K562 (cell line): Measurements from ENCODE around the gene BANP. TPM values are rescaled to one million over a fixed set of nuclear protein-coding genes. Genes with fewer than 3 reads are reported as not detected.

ENCODE experiments used
- ATAC-seq: fragments of 200-7000 bp; cut with Tn5 transposase; 3 replicates; pipeline ENCODE4 v1.9.1; 2020; ENCODE audit warnings: moderate library complexity
- BruUV-seq: library from RNA; stranded (reverse); fragments of 400-500 nt; replicated peaks from 2 replicates; lab custom pipeline; 2021; lab: Mats Ljungman, UMichigan
- CTCF ChIA-PET: fragments of 300-600 bp; formaldehyde crosslinking; extraction: SDS; loops from one replicate; lab custom pipeline; 2021; ENCODE audit warnings: low intra/inter-chr PET ratio; lab: Yijun Ruan, JAX
- POLR2A ChIA-PET: fragments of 300-600, 350-650 bp; sonication (Branson Sonifier 250); formaldehyde crosslinking; extraction: SDS; loops from one replicate; lab custom pipeline; 2021; ENCODE audit warnings: antibody characterized with exemption, inconsistent platforms; lab: Yijun Ruan, JAX
- DNase-seq, 4 experiments: peaks; one replicate each; pipeline versions ENCODE4 v3.0.0 to v3.0.0-alpha.2; 2011 to 2018; ENCODE audit warnings: low spot score in 3 of 4, mixed read lengths in 3 of 4; ENCODE audit errors: extremely low read depth in 1 of 4
- FAIRE-seq: peaks from 2 replicates; lab custom pipeline; 2011; peaks lifted over from hg19 to GRCh38; lab: Jason Lieb, UNC
- H2AFZ ChIP-seq: 2 replicates; pipeline ENCODE4 v1.6.0; 2011; ENCODE audit warnings: low read depth, low read length, control low read depth, inconsistent platforms
- H3K27ac ChIP-seq: fragments of 200-600 bp; 3 replicates; pipeline ENCODE4 v1.8.0; 2011; ENCODE audit warnings: low read depth, mild to moderate bottlenecking, control low read depth, inconsistent platforms, low read length, moderate library complexity, mixed read lengths; ENCODE audit errors: extremely low read depth
- H3K27me3 ChIP-seq, 2 experiments: fragments of 300-600 bp in 1 of 2; 2 replicates in 1 of 2; 3 replicates in 1 of 2; pipeline versions ENCODE4 v1.6.0 to v1.8.0; 2011; ENCODE audit warnings: inconsistent platforms in 2 of 2, low read length in 2 of 2, mild to moderate bottlenecking in 1 of 2, mixed read lengths in 1 of 2, moderate library complexity in 1 of 2; ENCODE audit not compliant: control insufficient read depth in 2 of 2, insufficient read depth in 2 of 2
- H3K36me3 ChIP-seq: fragments of 300-600 bp; 3 replicates; pipeline ENCODE4 v1.8.0; 2011; ENCODE audit warnings: mild to moderate bottlenecking, low read length, inconsistent platforms; ENCODE audit not compliant: control insufficient read depth, insufficient read depth
- H3K4me1 ChIP-seq, 2 experiments: fragments of 200-600 bp in 1 of 2; replicated peaks in 1 of 2; 2 replicates in 1 of 2; 3 replicates in 1 of 2; pipeline versions ENCODE4 v1.5.1 to v1.8.0; 2011; ENCODE audit warnings: inconsistent platforms in 2 of 2, low read length in 2 of 2, mild to moderate bottlenecking in 1 of 2, mixed read lengths in 1 of 2, moderate library complexity in 1 of 2; ENCODE audit not compliant: control insufficient read depth in 2 of 2, insufficient read depth in 2 of 2
- H3K4me2 ChIP-seq: 2 replicates; pipeline ENCODE4 v1.6.1; 2011; ENCODE audit warnings: low read length, control low read depth, inconsistent platforms, mixed read lengths; ENCODE audit not compliant: insufficient read depth
- H3K4me3 ChIP-seq: fragments of 200-600 bp; sonication (generic), shearing (Covaris generic); 2 replicates; pipeline ENCODE4 v1.5.1; 2016; ENCODE audit warnings: control low read depth, inconsistent platforms
- H3K79me2 ChIP-seq: fragments of 200-600 bp; 3 replicates; pipeline ENCODE4 v1.8.0; 2011; ENCODE audit warnings: low read length, inconsistent platforms; ENCODE audit not compliant: control insufficient read depth, insufficient read depth
- H3K9ac ChIP-seq, 2 experiments: 2 replicates each; pipeline versions ENCODE4 v1.6.0 to v1.6.1; 2011; ENCODE audit warnings: low read depth in 2 of 2, low read length in 2 of 2, control low read depth in 1 of 2, inconsistent platforms in 1 of 2, mild to moderate bottlenecking in 1 of 2, mixed read lengths in 1 of 2; ENCODE audit not compliant: insufficient read depth in 1 of 2
- H3K9me1 ChIP-seq: one replicate; pipeline ENCODE4 v1.6.0; 2011; ENCODE audit warnings: inconsistent platforms, mild to moderate bottlenecking, low read length, moderate library complexity; ENCODE audit not compliant: control insufficient read depth, insufficient read depth
- H3K9me3 ChIP-seq: replicated peaks from 2 replicates; pipeline ENCODE4 v1.5.1; 2011; ENCODE audit warnings: low read depth, low read length, inconsistent platforms; ENCODE audit not compliant: control insufficient read depth, insufficient read depth
- H4K20me1 ChIP-seq: replicated peaks from 2 replicates; pipeline ENCODE4 v1.6.1; 2011; ENCODE audit warnings: low read length, inconsistent platforms, mixed read lengths; ENCODE audit not compliant: control insufficient read depth, insufficient read depth
- BCLAF1 ChIP-seq, 2 experiments: fragments of 450-650 bp in 1 of 2; IDR thresholded peaks; 2 replicates each; pipeline ENCODE4 v1.6.1; 2011 to 2017; ENCODE audit warnings: low read depth in 2 of 2, antibody characterized with exemption in 1 of 2, borderline replicate concordance in 1 of 2, low read length in 1 of 2, mild to moderate bottlenecking in 1 of 2, mixed read lengths in 1 of 2; ENCODE audit not compliant: control insufficient read depth in 1 of 2
- CHAMP1 ChIP-seq: fragments of 450-650 bp; IDR thresholded peaks from 2 replicates; pipeline ENCODE4 v1.6.1; 2016; ENCODE audit warnings: mild to moderate bottlenecking
- ETV6 ChIP-seq, 3 experiments: fragments of 150-350 bp in 1 of 3; sonication (generic) in 1 of 3; formaldehyde crosslinking in 1 of 3; IDR thresholded peaks; 2 replicates each; pipeline versions ENCODE4 v1.6.1 to v1.8.0; 2014 to 2022; ENCODE audit warnings: borderline replicate concordance in 2 of 3, low read depth in 2 of 3, antibody characterized with exemption in 1 of 3, low read length in 1 of 3, mild to moderate bottlenecking in 1 of 3, missing genetic modification reagents in 1 of 3
- HNRNPLL ChIP-seq: fragments of 200-400 bp; formaldehyde crosslinking; IDR thresholded peaks from 2 replicates; pipeline ENCODE4 v1.6.1; 2017; ENCODE audit warnings: low read length, low read depth, mild to moderate bottlenecking; ENCODE audit not compliant: poor library complexity, severe bottlenecking
- KAT7 ChIP-seq: sonication (generic); formaldehyde crosslinking; IDR thresholded peaks from 2 replicates; pipeline ENCODE4 v1.8.0; 2022; ENCODE audit warnings: missing genetic modification reagents, mild to moderate bottlenecking, borderline replicate concordance
- PHTF2 ChIP-seq: fragments of 250-450 bp; sonication (Bioruptor Pico); IDR thresholded peaks from 2 replicates; pipeline ENCODE4 v1.5.0; 2021; ENCODE audit warnings: mild to moderate bottlenecking
- POLR2G ChIP-seq: fragments of 200-400 bp; formaldehyde crosslinking; IDR thresholded peaks from 2 replicates; pipeline ENCODE4 v1.6.1; 2017; ENCODE audit warnings: low read depth, mild to moderate bottlenecking, antibody characterized with exemption, low read length, moderate library complexity
- RAD21 ChIP-seq, 2 experiments: fragments of 250-450 bp in 1 of 2; fragments of 450-650 bp in 1 of 2; sonication (Bioruptor Pico) in 1 of 2; formaldehyde crosslinking in 1 of 2; IDR thresholded peaks in 1 of 2; conservative IDR thresholded peaks in 1 of 2; 2 replicates each; pipeline versions ENCODE4 v1.4.0 to v1.8.0; 2020 to 2022; ENCODE audit warnings: mild to moderate bottlenecking in 2 of 2, moderate library complexity in 1 of 2
- RBM25 ChIP-seq: fragments of 200-400 bp; formaldehyde crosslinking; IDR thresholded peaks from 2 replicates; pipeline ENCODE4 v1.6.1; 2018; ENCODE audit warnings: low read length, low read depth, moderate library complexity; ENCODE audit not compliant: severe bottlenecking
- TAF1 ChIP-seq: IDR thresholded peaks from 2 replicates; pipeline ENCODE4 v1.6.1; 2011; ENCODE audit warnings: mild to moderate bottlenecking, low read length, moderate library complexity; ENCODE audit not compliant: insufficient read depth, control insufficient read depth, severe bottlenecking; ENCODE audit errors: extremely low read depth
- ZFP1 ChIP-seq: fragments of 450-650 bp; formaldehyde crosslinking; IDR thresholded peaks from 2 replicates; pipeline ENCODE4 v1.4.0; 2020; ENCODE audit warnings: mild to moderate bottlenecking, mixed read lengths
- ZNF274 ChIP-seq: IDR thresholded peaks from 2 replicates; pipeline ENCODE4 v1.6.1; 2011; ENCODE audit warnings: low read depth, mild to moderate bottlenecking, low read length, moderate library complexity, borderline replicate concordance
- WGBS: fragments of 100-300 bp; shearing (Covaris generic); methylation state at CpG from one replicate; pipeline ENCODE4 v1.1.6; 2016; ENCODE audit warnings: low coverage, mixed read lengths; ENCODE audit not compliant: insufficient coverage; ENCODE audit errors: missing lambda C conversion rate; 5-methylcytosine and 5-hydroxymethylcytosine counted together
- in situ Hi-C: fragments of 300-500 bp; cut with MboI; formaldehyde crosslinking; loops from 4 replicates; pipeline ENCODE4 v1.15.0; 2018; ENCODE audit warnings: inconsistent platforms, mixed read lengths
- intact Hi-C: fragments of 100-400 bp; cut with micrococcal nuclease; formaldehyde crosslinking; loops from 2 replicates; pipeline ENCODE4 v1.14.2; 2022
- polyA plus RNA-seq, 8 experiments: library from polyadenylated mRNA; depleted of rRNA in 4 of 8; stranded (reverse) in 5 of 8; unstranded in 3 of 8; fragments of >200 nt; fragmentation: Nextera tagmentation in 2 of 8; fragmentation: Illumina TruSeq in 1 of 8; extraction: Ambion mirVana in 2 of 8; extraction: Trizol in 1 of 8; gene quantifications; 2 replicates each; pipeline versions ENCODE4 v1.2.1 to v1.2.3, GENCODE V29; 2011 to 2014; ENCODE audit warnings: inconsistent platforms in 1 of 8, missing spikeins in 1 of 8
- total RNA-seq, 7 experiments: library from RNA; depleted of rRNA in 6 of 7; stranded (reverse); fragments of >200 nt in 6 of 7; fragmentation: Illumina TruSeq in 2 of 7; extraction: Trizol in 2 of 7; gene quantifications; 2 replicates each; pipeline versions ENCODE4 v1.2.1 to v1.2.3, GENCODE V29; 2011 to 2021; ENCODE audit warnings: low replicate concordance in 1 of 7

Gene BANP
- total and polyA plus RNA-seq, 9 of the 15 experiments (the other 6 are each of a cell fraction or from before 2014, with no cell fraction given), result 4.6 to 22.1 (median 15.6) TPM

GRCh38 chr16:88010968-88011483 is 59.8 kb downstream of the BANP start:
- ATAC-seq (no peak), DNase-seq (no peak), FAIRE-seq (no peak)
- CTCF ChIA-PET, result no interaction called here
- POLR2A ChIA-PET, result no interaction called here
- no TSS peak for BruUV-seq
- 91% methylated on average over 16 of the region's 19 CpGs for WGBS
- H3K4me1 ChIP-seq, result peaks cover 0 to 6% of the 10 kb centered on the region in 2 experiments; a peak in 2 of 5 replicates
- no peak overlapping the region for H3K4me2 ChIP-seq
- H3K27me3 ChIP-seq, result no peaks in the 10 kb centered on the region
- no peaks in the 10 kb centered on the region for H3K79me2 ChIP-seq
- no peak overlapping the region for H2AFZ ChIP-seq
- H3K36me3 ChIP-seq, result peaks cover 29% of the 10 kb centered on the region; the same call in 2 of the 3 replicates
- H3K9ac ChIP-seq, result no peak overlapping the region; a peak in 1 of 4 replicates
- in situ Hi-C loops, result no loop called here
- no peak for TF ChIP-seq TAF1
- no peak for TF ChIP-seq CHAMP1
- no peak for TF ChIP-seq RBM25
- no peak for TF ChIP-seq ZNF274
- no peak for TF ChIP-seq PHTF2 (CRISPR knock-in tag)
- no peak for TF ChIP-seq RAD21 (CRISPR knock-in tag; conservative IDR thresholded peaks at IDR 0.05 in 1 of 2, IDR thresholded peaks at IDR 0.05 in 1 of 2)
- TF ChIP-seq HNRNPLL, result no peak
- TF ChIP-seq ZFP1 (CRISPR knock-in tag), result no peak
- TF ChIP-seq KAT7 (CRISPR knock-in tag), result no peak
- no peak for TF ChIP-seq ETV6 (IDR thresholded peaks at IDR 0.05; ENCODE audit: borderline replicate concordance in 1 of 2, low read depth in 2 of 2, low read length in 1 of 2)
- no peak for TF ChIP-seq ETV6 (CRISPR knock-in tag; IDR thresholded peaks at IDR 0.05; ENCODE audit: borderline replicate concordance)
- TF ChIP-seq BCLAF1 (IDR thresholded peaks at IDR 0.05; ENCODE audit: borderline replicate concordance in 1 of 2, control insufficient read depth in 1 of 2, low read depth in 2 of 2, low read length in 1 of 2), result no peak
- no peak for TF ChIP-seq POLR2G
- H3K4me3 ChIP-seq, result no peak overlapping the region
- H4K20me1 ChIP-seq, result no peaks in the 10 kb centered on the region
- intact Hi-C loops, result no loop called here
- H3K27ac ChIP-seq, result no peak overlapping the region
- H3K9me3 ChIP-seq, result no peaks in the 10 kb centered on the region
- H3K9me1 ChIP-seq, result no peaks in the 10 kb centered on the region
